ENCODE results near the gene OBP2A.

OBP2A gene

DNA sequence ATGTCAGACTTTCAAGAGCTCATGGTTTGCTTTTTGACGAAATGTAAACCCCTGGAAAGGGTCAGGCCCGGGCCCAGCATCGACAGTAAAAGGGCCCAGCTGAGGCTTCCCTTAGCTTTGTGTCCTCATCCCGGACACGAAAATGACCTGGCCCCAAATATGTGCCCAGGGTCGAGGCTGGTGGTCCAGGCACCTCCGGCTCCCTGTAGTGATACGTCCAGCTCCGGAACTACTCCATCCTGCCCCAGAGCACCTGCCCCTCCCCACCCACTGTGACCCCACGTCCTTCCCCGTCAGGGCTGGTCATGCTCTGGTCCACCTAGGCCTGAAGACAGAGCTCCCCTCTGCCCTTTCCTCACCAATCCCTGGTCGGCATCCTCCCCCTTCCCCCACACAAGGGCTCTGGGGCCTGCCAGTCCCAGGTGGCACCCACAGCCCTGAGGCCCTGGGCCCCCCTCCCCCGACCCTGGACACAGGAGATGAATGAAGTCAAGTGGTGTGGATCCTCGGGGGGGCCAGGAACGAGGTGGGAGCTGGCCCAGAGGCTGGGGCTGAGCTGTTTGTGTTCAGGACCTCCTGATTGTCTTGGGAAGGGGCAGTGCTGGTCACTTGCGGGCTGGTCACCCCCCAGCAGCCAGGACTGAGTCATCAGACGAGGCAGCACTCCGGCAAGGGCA is 6.2 kb downstream of the OBP2A start:
- Mint-ChIP-seq H3K27me3 (no peaks in the 10 kb centered on the region), H3K9me3 (ENCODE audit: low read depth) (no peaks in the 10 kb centered on the region), H3K4me3 (no peak overlapping the region), H3K36me3 (no peaks in the 10 kb centered on the region), H3K27ac (no peak overlapping the region), H3K4me1 (ENCODE audit: low read depth) (no peaks in the 10 kb centered on the region)

GRCh38 chr9:135552698-135553171 is 6.8 kb downstream of the OBP2A start:
- no peak overlapping the region for H3K4me3 Mint-ChIP-seq

DNA sequence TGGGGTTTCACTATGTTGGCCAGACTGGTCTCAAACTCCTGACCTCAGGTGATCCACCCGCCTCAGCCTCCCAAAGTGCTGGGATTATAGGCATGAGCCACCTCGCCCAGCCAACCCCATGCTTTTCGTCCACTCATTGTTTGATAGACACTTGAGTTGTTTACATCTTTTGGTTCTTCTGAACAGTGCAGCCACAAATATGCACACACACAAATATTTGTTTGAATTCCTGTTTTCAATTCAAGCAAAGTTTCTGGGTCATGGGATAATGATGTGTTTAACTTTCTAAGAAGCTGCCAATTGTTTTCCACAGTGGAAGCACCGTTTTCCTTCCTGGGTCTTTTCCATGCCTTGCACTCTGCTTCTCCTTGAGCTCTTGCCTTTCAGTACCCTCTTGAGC is 8.8 kb downstream of the OBP2A start:
- Mint-ChIP-seq H3K4me3 (no peak overlapping the region), H3K9me3 (ENCODE audit: low read depth) (no peaks in the 10 kb centered on the region), H3K27me3 (peaks cover 1% of the 10 kb centered on the region), H3K27ac (no peak overlapping the region), H3K4me1 (ENCODE audit: low read depth) (no peaks in the 10 kb centered on the region), H3K36me3 (no peaks in the 10 kb centered on the region)

More at GRCh38 chr9:135552698-135553171, 6.8 kb downstream of the OBP2A start:
- Mint-ChIP-seq H3K27me3 (no peaks in the 10 kb centered on the region), H3K36me3 (no peaks in the 10 kb centered on the region), H3K4me1 (ENCODE audit: low read depth) (no peaks in the 10 kb centered on the region), H3K9me3 (ENCODE audit: low read depth) (no peaks in the 10 kb centered on the region), H3K27ac (no peak overlapping the region)

DNA sequence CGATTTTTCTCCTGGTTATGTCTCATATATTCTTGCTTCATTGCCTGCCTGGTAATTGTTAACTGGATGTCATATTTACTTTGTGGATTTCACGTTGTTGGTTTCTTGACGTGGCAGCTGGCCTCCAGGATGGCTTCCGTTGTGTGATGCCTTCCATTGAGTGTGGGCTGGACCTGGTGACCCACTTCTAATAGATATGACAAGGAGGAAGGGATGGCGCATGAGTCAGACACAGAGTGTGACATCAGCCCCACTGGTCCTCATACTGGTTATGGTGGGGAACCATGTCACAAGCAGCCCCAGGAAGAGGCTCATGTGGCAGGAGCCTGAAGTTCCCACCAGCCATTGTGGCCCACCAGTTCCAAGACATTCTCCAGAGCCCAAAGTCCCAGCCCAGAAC is 9.3 kb downstream of the OBP2A start:
- peaks cover 3% of the 10 kb centered on the region for H3K27me3 Mint-ChIP-seq
- no peaks in the 10 kb centered on the region for H3K9me3 Mint-ChIP-seq (ENCODE audit: low read depth)
- H3K4me3 Mint-ChIP-seq, result no peak overlapping the region
- no peak overlapping the region for H3K27ac Mint-ChIP-seq
- H3K36me3 Mint-ChIP-seq, result no peaks in the 10 kb centered on the region
- H3K4me1 Mint-ChIP-seq (ENCODE audit: low read depth), result no peaks in the 10 kb centered on the region

DNA sequence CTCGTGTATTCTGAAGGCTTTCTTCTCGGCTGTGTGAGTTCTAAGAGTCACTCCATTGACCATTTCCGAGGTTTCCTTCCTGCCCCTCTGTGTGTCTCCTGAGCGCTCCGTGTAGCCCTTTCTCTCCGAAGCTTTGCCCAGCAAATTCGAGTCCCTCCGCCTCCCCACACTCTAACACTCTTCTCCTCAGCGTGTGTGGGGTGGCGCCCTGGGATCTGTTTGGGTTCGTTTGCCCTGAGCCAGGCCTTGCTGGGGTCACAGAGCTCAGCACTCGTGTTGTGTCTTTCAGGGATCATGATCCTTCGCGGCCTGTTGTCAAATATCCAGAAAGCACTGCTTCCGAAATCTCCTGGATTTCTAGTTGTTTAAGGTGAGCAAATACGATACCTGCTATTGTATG is 10.0 kb downstream of the OBP2A start:
- Mint-ChIP-seq H3K4me1 (ENCODE audit: low read depth) (no peaks in the 10 kb centered on the region), H3K9me3 (ENCODE audit: low read depth) (no peaks in the 10 kb centered on the region), H3K27me3 (peaks cover 3% of the 10 kb centered on the region), H3K27ac (no peak overlapping the region), H3K36me3 (no peaks in the 10 kb centered on the region), H3K4me3 (no peak overlapping the region)

DNA sequence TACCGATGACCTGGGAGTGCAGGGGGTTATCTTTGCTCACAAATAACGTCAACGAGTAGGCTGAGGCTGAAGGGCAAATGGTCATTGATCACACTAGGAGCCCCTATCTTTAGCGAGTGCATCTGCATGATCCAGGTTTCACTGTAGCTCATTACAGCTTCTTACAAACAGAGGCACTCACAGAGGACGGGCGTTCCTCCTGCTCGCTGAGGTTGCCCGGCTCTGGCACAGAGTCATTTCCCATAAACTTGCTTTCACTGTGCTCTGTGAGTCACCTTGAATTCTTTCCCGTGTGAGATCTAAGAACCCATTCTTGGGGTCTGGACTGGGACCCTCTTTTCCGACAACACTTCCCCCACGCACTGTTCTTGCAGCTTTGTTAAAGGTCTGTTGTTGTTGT is 13.7 kb downstream of the OBP2A start:
- Mint-ChIP-seq H3K9me3 (ENCODE audit: low read depth) (no peaks in the 10 kb centered on the region), H3K4me1 (ENCODE audit: low read depth) (no peaks in the 10 kb centered on the region), H3K4me3 (no peak overlapping the region), H3K27ac (no peak overlapping the region), H3K36me3 (no peaks in the 10 kb centered on the region), H3K27me3 (peaks cover 7% of the 10 kb centered on the region)

GRCh38 chr9:135561391-135562234 is 15.7 kb downstream of the OBP2A start, which contains the start of gene PAEP:
PAEP (plus strand) TSS chr9:135561756.
- Mint-ChIP-seq H3K36me3 (no peaks in the 10 kb centered on the region), H3K4me1 (ENCODE audit: low read depth) (no peaks in the 10 kb centered on the region), H3K27ac (no peak within 1 kb of the TSS), H3K9me3 (ENCODE audit: low read depth) (no peaks in the 10 kb centered on the region), H3K4me3 (no peak within 1 kb of the TSS), H3K27me3 (peaks cover 12% of the 10 kb centered on the region)

DNA sequence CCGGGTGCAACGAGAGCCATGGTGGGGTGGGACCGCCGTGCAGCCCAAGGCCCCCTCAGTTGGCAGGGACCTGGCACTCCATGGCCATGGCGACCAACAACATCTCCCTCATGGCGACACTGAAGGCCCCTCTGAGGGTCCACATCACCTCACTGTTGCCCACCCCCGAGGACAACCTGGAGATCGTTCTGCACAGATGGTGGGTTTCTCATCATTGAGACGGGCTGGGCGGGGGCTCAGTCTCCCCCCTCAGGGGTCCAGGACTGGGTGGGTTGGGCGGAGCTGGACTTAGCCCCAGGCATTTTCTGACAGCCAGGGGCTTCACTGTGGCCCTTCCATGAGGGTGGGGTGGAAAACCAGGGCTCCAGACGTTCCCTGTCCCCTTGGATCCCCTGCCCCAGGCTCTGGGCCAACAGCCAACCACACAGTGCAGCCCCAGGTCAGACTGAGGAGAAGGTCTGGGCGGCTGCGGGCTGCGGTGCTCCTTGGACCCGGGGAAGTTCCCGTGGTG is 16.4 kb downstream of the OBP2A start:
- Mint-ChIP-seq H3K36me3 (no peaks in the 10 kb centered on the region), H3K9me3 (ENCODE audit: low read depth) (no peaks in the 10 kb centered on the region), H3K27ac (no peak overlapping the region), H3K4me1 (ENCODE audit: low read depth) (no peaks in the 10 kb centered on the region), H3K4me3 (no peak overlapping the region), H3K27me3 (peaks cover 16% of the 10 kb centered on the region)

DNA sequence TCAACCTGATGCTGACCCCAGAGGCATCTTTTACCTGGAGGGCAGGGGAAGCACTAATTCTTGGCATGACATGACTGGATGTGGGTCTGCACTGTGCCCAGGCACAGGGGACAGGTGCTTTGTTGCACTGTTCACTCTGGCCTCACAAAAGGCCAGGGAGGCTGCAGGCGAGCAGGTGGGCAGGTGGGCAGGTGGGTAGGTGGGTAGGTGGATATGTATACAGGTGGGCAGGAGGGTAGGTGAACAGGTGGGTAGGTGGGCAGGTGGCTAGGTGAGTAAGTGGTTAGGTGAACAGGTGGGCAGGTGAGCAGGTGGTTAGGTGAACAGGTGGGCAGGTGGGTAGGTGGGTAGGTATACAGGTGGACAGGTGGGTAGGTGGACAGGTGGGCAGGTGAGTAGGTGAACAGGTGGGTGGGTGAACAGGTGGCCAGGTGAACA is 17.1 kb downstream of the OBP2A start:
- no peak overlapping the region for H3K27ac Mint-ChIP-seq
- peaks cover 16% of the 10 kb centered on the region for H3K27me3 Mint-ChIP-seq
- no peaks in the 10 kb centered on the region for H3K9me3 Mint-ChIP-seq (ENCODE audit: low read depth)
- H3K4me3 Mint-ChIP-seq, result no peak overlapping the region
- H3K4me1 Mint-ChIP-seq (ENCODE audit: low read depth), result no peaks in the 10 kb centered on the region
- H3K36me3 Mint-ChIP-seq, result no peaks in the 10 kb centered on the region

DNA sequence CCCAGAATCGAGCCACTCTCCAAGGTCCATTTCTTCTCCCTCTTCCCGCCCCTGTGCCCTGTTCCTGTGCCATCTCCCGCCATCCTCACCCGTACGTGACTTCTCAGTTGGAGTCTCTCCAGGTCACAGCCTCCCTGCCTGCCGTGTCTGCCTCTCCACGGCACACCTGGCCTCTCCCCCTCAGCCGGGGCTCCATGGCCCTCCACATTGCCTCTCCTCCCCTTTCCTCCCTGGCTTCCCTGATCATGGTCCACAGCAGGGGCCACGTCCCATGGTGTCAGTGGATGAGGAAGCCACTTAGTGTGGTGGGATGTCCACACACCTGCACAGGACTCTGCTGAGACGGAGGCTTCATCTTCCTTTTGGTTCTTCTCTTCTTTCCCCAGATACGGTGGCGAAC is 17.9 kb downstream of the OBP2A start:
- no peak overlapping the region for H3K4me3 Mint-ChIP-seq
- no peaks in the 10 kb centered on the region for H3K4me1 Mint-ChIP-seq (ENCODE audit: low read depth)
- H3K36me3 Mint-ChIP-seq, result no peaks in the 10 kb centered on the region
- H3K27me3 Mint-ChIP-seq, result peaks cover 16% of the 10 kb centered on the region
- H3K9me3 Mint-ChIP-seq (ENCODE audit: low read depth), result no peaks in the 10 kb centered on the region
- no peak overlapping the region for H3K27ac Mint-ChIP-seq

DNA sequence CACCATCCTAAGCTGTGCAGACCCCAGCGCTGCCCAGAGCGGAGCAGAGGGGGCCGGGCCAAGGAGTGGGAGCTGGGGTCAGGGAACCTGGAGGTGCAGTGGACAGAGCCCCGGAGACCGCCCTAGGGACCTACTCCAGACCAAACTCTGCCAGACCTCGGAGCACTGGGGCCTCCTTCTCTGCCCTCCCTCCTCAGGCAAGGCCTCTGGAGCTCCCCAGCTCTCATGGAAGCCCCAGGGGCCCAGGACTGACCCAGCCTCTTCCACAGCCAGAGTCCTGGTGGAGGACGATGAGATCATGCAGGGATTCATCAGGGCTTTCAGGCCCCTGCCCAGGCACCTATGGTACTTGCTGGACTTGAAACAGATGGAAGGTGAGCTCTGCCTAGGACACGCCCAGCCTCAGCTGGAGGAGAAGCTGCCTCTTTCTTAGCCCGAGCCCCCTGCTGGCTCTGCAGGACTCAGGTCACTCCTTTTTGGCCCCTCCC is 19.3 kb downstream of the OBP2A start:
- Mint-ChIP-seq H3K9me3 (ENCODE audit: low read depth) (no peaks in the 10 kb centered on the region), H3K36me3 (no peaks in the 10 kb centered on the region), H3K4me1 (ENCODE audit: low read depth) (no peaks in the 10 kb centered on the region), H3K27me3 (peaks cover 16% of the 10 kb centered on the region), H3K27ac (no peak overlapping the region), H3K4me3 (no peak overlapping the region)

- Mint-ChIP-seq H3K4me1 (ENCODE audit: low read depth) (no peaks in the 10 kb centered on the region), H3K4me3 (no peak overlapping the region), H3K27me3 (peaks cover 16% of the 10 kb centered on the region), H3K27ac (no peak overlapping the region), H3K36me3 (no peaks in the 10 kb centered on the region), H3K9me3 (ENCODE audit: low read depth) (no peaks in the 10 kb centered on the region)
Measured at GRCh38 chr9:135565636-135566035, 19.7 kb downstream of the OBP2A start.

- Mint-ChIP-seq H3K9me3 (ENCODE audit: low read depth) (no peaks in the 10 kb centered on the region), H3K4me3 (no peak overlapping the region), H3K27ac (no peak overlapping the region), H3K4me1 (ENCODE audit: low read depth) (no peaks in the 10 kb centered on the region), H3K27me3 (peaks cover 16% of the 10 kb centered on the region), H3K36me3 (no peaks in the 10 kb centered on the region)
Measured at GRCh38 chr9:135566552-135566951, 20.6 kb downstream of the OBP2A start.

- Mint-ChIP-seq H3K27ac (no peak overlapping the region), H3K36me3 (no peaks in the 10 kb centered on the region), H3K9me3 (ENCODE audit: low read depth) (no peaks in the 10 kb centered on the region), H3K27me3 (peaks cover 16% of the 10 kb centered on the region), H3K4me1 (ENCODE audit: low read depth) (no peaks in the 10 kb centered on the region), H3K4me3 (no peak overlapping the region)
Measured at GRCh38 chr9:135567311-135567710, 21.4 kb downstream of the OBP2A start.

DNA sequence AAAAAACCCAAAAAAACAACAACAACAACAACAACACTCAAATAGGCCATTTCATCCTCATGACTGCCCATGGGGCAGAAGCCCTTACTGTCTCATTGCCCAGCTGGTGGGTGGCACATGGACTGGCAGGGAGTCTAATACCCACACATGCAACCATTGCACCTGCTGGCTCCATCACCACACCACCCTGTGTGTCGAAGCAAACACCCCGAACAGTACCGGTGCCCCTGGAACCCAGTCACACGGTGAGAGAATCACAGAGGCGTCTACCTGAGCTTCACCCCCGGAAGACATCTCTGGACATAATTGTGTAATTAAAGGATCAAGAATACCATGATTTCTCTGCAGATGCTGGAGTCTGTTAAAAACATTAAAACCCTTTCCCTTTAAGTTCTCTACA is 22.1 kb downstream of the OBP2A start:
- H3K27me3 Mint-ChIP-seq, result peaks cover 14% of the 10 kb centered on the region
- H3K4me3 Mint-ChIP-seq, result no peak overlapping the region
- H3K4me1 Mint-ChIP-seq (ENCODE audit: low read depth), result no peaks in the 10 kb centered on the region
- H3K27ac Mint-ChIP-seq, result no peak overlapping the region
- no peaks in the 10 kb centered on the region for H3K36me3 Mint-ChIP-seq
- H3K9me3 Mint-ChIP-seq (ENCODE audit: low read depth), result no peaks in the 10 kb centered on the region
